HepG2 (cell line): ENCODE measurements around the gene SLC4A11. TPM values are rescaled to one million over a fixed set of nuclear protein-coding genes. Genes with fewer than 3 reads are reported as not detected.

ENCODE experiments used
- EEA1 ChIP-seq: sonication (generic); formaldehyde crosslinking; IDR thresholded peaks from 2 replicates; pipeline ENCODE4 v1.5.1; 2020; ENCODE audit warnings: mild to moderate bottlenecking, missing genetic modification reagents, borderline replicate concordance
- HNRNPUL1 ChIP-seq: fragments of 200-400 bp; formaldehyde crosslinking; IDR thresholded peaks from 2 replicates; pipeline ENCODE4 v1.6.1; 2017; ENCODE audit warnings: low read depth, mild to moderate bottlenecking, low read length, moderate library complexity
- MIER3 ChIP-seq: IDR thresholded peaks from 2 replicates; pipeline ENCODE4 v1.6.1; 2016; ENCODE audit warnings: missing compliant biosample characterization, borderline replicate concordance
- PCBP2 ChIP-seq: fragments of 200-400 bp; formaldehyde crosslinking; optimal IDR thresholded peaks from 2 replicates; pipeline ENCODE3; 2018; ENCODE audit warnings: low read length, low read depth; ENCODE audit not compliant: poor library complexity, severe bottlenecking
- PHB2 ChIP-seq: fragments of 450-650 bp; IDR thresholded peaks from 2 replicates; pipeline ENCODE4 v1.6.1; 2018; ENCODE audit not compliant: partially characterized antibody
- PTBP1 ChIP-seq: fragments of 200-400 bp; formaldehyde crosslinking; IDR thresholded peaks from 2 replicates; pipeline ENCODE4 v1.6.1; 2018; ENCODE audit warnings: low read length, low read depth; ENCODE audit not compliant: poor library complexity, severe bottlenecking
- TBP ChIP-seq: sonication (generic); formaldehyde crosslinking; IDR thresholded peaks from 2 replicates; pipeline ENCODE4 v1.5.0; 2020; ENCODE audit warnings: missing genetic modification reagents
- TP53 ChIP-seq: sonication (generic); formaldehyde crosslinking; conservative IDR thresholded peaks from 2 replicates; pipeline ENCODE4 v1.4.0; 2020; ENCODE audit warnings: missing genetic modification reagents
- ZEB1 ChIP-seq: IDR thresholded peaks from 2 replicates; pipeline ENCODE4 v1.6.1; 2012; ENCODE audit warnings: mild to moderate bottlenecking, low read depth, inconsistent platforms; ENCODE audit not compliant: insufficient replicate concordance
- ZMYM3 ChIP-seq: sonication (generic); formaldehyde crosslinking; IDR thresholded peaks from 2 replicates; pipeline ENCODE4 v1.5.1; 2020; ENCODE audit warnings: mild to moderate bottlenecking, missing genetic modification reagents
- ZNF253 ChIP-seq: sonication (generic); formaldehyde crosslinking; IDR thresholded peaks from 2 replicates; pipeline ENCODE4 v1.8.0; 2022; ENCODE audit warnings: mild to moderate bottlenecking, missing genetic modification reagents, borderline replicate concordance
- ZNF264 ChIP-seq: sonication (generic); formaldehyde crosslinking; IDR thresholded peaks from 2 replicates; pipeline ENCODE4 v1.4.0; 2020; ENCODE audit warnings: missing genetic modification reagents
- ZNF572 ChIP-seq: sonication (generic); formaldehyde crosslinking; IDR thresholded peaks from 2 replicates; pipeline ENCODE4 v1.5.1; 2020; ENCODE audit warnings: mild to moderate bottlenecking, missing genetic modification reagents
- ZNF775 ChIP-seq: sonication (generic); formaldehyde crosslinking; IDR thresholded peaks from 2 replicates; pipeline ENCODE4 v1.4.0; 2020; ENCODE audit warnings: missing genetic modification reagents, mild to moderate bottlenecking, moderate library complexity, borderline replicate concordance
- ZNF777 ChIP-seq: sonication (generic); formaldehyde crosslinking; IDR thresholded peaks from 2 replicates; pipeline ENCODE4 v1.4.0; 2020; ENCODE audit warnings: missing genetic modification reagents
- polyA plus RNA-seq, 8 experiments: library from polyadenylated mRNA; depleted of rRNA in 3 of 8; stranded (reverse) in 7 of 8; unstranded in 1 of 8; fragments of >200 nt; fragmentation: Illumina TruSeq in 4 of 8; extraction: Trizol in 4 of 8; gene quantifications; 2 replicates each; pipeline versions ENCODE4 v1.2.1 to v1.2.3, GENCODE V29; 2011 to 2016; ENCODE audit warnings: low read depth in 4 of 8, missing spikeins in 1 of 8, mixed read lengths in 1 of 8; ENCODE audit not compliant: insufficient read depth in 1 of 8
- total RNA-seq, 5 experiments: library from RNA; depleted of rRNA; stranded (reverse); fragments of >200 nt; fragmentation: Illumina TruSeq; extraction: Trizol; gene quantifications; 2 replicates each; pipeline ENCODE4 v1.2.3, GENCODE V29; 2016; ENCODE audit warnings: low read depth in 1 of 5
- TF ChIP-seq, protein P1 (sequence below): IDR thresholded peaks from 2 replicates; pipeline ENCODE4 v1.6.1; 2016; ENCODE audit warnings: low read depth, borderline replicate concordance
- TF ChIP-seq, protein P2 (sequence below): sonication (generic); formaldehyde crosslinking; IDR thresholded peaks from 2 replicates; pipeline ENCODE4 v1.8.1; 2023; ENCODE audit warnings: mild to moderate bottlenecking, moderate library complexity, missing genetic modification reagents
- TF ChIP-seq, protein P3 (sequence below): sonication (generic); formaldehyde crosslinking; IDR thresholded peaks from 2 replicates; pipeline ENCODE4 v1.5.0; 2020; ENCODE audit warnings: mild to moderate bottlenecking, missing genetic modification reagents, borderline replicate concordance
- TF ChIP-seq, protein P4 (sequence below): sonication (generic); formaldehyde crosslinking; IDR thresholded peaks from 2 replicates; pipeline ENCODE4 v1.5.1; 2020; ENCODE audit warnings: missing genetic modification reagents, mild to moderate bottlenecking, borderline replicate concordance
- TF ChIP-seq, protein P5 (sequence below): sonication (generic); formaldehyde crosslinking; conservative IDR thresholded peaks from 2 replicates; pipeline ENCODE4 v1.4.0; 2020; ENCODE audit warnings: missing genetic modification reagents

SLC4A11 gene
- total and polyA plus RNA-seq, 2 of the 13 experiments (the other 11 are each of a cell fraction or from before 2014, with no cell fraction given), result 3.9 to 27.0 TPM

DNA sequence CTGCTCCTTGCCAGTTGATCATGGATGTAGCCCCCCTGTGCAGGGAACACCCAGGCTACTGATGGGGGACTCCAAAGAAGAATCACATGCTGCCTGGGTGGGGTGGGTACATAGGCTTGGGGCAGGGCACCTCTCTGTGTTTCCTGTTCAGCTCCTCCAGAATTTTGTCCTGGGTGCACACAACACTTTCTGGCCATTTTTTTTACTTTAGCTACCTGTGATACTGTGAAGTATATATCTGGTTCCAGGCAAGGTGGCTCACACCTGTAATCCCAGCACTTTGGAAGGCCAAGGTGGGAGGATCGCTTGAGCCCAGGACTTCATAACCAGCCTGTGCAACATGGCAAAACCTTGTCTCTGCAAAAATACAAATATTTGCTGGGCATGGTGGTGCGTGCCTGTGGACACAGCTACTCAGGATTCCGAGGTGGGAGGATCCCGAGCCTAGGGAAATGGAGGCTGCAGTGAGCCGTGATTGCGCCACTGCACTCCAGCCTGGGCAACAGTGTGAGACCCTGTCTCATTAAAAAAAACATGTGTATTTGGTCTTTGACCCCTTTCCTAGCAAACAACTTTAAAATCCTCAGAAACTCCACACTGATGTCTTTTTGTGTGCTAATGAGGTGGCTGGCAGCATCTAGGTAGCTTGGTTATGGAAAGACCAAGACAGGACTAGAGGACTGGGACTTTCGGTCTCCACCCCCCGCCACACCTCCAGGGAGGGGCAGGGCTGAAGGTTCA is 14.1 kb downstream of the SLC4A11 start (continued):
- TF ChIP-seq PHB2 (no peak), EEA1 (CRISPR knock-in tag) (no peak), ZNF777 (CRISPR knock-in tag) (no peak; the same call in 1 of the 2 replicates), PTBP1 (no peak), HNRNPUL1 (no peak), MIER3 (CRISPR knock-in tag) (peak; percentile 70; the same call in 1 of the 2 replicates), PCBP2 (no peak), ZNF572 (0 out of 2 replicates have a peak, but pooled peaks have one; percentile 48), ZNF775 (CRISPR knock-in tag) (0 out of 2 replicates have a peak, but pooled peaks have one; percentile 35), ZNF253 (CRISPR knock-in tag) (no peak), TBP (CRISPR knock-in tag) (no peak), TP53 (CRISPR knock-in tag) (peak; percentile 36; the same call in 1 of the 2 replicates), ZNF264 (peak; percentile 74; the same call in 1 of the 2 replicates), ZEB1 (peak; percentile 87), ZMYM3 (CRISPR knock-in tag) (peak; percentile 99)
- TF ChIP-seq, protein P1, sequence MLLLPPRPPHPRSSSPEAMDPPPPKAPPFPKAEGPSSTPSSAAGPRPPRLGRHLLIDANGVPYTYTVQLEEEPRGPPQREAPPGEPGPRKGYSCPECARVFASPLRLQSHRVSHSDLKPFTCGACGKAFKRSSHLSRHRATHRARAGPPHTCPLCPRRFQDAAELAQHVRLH (CRISPR knock-in tag), result peak; percentile 97
- TF ChIP-seq, protein P2, sequence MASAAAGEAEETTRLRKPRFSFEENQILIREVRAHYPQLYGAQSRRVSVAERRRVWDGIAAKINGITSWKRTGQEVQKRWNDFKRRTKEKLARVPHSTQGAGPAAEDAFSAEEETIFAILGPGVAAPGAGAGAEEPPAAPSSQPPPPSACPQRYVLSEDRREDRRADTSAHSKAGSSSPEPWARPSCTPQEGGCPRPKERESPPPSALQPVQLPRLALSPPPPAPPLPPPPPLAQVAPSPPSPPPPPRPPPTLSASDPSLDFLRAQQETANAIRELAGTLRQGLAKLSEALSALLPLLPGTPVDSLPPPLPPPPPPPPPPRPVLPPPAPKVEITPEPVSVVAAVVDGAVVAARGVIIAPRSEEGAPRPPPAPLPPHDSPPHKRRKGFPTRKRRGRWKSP (CRISPR knock-in tag), result peak; percentile 77
- TF ChIP-seq, protein P3, sequence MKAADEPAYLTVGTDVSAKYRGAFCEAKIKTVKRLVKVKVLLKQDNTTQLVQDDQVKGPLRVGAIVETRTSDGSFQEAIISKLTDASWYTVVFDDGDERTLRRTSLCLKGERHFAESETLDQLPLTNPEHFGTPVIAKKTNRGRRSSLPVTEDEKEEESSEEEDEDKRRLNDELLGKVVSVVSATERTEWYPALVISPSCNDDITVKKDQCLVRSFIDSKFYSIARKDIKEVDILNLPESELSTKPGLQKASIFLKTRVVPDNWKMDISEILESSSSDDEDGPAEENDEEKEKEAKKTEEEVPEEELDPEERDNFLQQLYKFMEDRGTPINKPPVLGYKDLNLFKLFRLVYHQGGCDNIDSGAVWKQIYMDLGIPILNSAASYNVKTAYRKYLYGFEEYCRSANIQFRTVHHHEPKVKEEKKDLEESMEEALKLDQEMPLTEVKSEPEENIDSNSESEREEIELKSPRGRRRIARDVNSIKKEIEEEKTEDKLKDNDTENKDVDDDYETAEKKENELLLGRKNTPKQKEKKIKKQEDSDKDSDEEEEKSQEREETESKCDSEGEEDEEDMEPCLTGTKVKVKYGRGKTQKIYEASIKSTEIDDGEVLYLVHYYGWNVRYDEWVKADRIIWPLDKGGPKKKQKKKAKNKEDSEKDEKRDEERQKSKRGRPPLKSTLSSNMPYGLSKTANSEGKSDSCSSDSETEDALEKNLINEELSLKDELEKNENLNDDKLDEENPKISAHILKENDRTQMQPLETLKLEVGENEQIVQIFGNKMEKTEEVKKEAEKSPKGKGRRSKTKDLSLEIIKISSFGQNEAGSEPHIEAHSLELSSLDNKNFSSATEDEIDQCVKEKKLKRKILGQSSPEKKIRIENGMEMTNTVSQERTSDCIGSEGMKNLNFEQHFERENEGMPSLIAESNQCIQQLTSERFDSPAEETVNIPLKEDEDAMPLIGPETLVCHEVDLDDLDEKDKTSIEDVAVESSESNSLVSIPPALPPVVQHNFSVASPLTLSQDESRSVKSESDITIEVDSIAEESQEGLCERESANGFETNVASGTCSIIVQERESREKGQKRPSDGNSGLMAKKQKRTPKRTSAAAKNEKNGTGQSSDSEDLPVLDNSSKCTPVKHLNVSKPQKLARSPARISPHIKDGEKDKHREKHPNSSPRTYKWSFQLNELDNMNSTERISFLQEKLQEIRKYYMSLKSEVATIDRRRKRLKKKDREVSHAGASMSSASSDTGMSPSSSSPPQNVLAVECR (CRISPR knock-in tag), result peak; percentile 62; the same call in 1 of the 2 replicates
- TF ChIP-seq, protein P4, sequence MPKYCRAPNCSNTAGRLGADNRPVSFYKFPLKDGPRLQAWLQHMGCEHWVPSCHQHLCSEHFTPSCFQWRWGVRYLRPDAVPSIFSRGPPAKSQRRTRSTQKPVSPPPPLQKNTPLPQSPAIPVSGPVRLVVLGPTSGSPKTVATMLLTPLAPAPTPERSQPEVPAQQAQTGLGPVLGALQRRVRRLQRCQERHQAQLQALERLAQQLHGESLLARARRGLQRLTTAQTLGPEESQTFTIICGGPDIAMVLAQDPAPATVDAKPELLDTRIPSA (CRISPR knock-in tag), result no peak; the same call in 1 of the 2 replicates
- TF ChIP-seq, protein P5, sequence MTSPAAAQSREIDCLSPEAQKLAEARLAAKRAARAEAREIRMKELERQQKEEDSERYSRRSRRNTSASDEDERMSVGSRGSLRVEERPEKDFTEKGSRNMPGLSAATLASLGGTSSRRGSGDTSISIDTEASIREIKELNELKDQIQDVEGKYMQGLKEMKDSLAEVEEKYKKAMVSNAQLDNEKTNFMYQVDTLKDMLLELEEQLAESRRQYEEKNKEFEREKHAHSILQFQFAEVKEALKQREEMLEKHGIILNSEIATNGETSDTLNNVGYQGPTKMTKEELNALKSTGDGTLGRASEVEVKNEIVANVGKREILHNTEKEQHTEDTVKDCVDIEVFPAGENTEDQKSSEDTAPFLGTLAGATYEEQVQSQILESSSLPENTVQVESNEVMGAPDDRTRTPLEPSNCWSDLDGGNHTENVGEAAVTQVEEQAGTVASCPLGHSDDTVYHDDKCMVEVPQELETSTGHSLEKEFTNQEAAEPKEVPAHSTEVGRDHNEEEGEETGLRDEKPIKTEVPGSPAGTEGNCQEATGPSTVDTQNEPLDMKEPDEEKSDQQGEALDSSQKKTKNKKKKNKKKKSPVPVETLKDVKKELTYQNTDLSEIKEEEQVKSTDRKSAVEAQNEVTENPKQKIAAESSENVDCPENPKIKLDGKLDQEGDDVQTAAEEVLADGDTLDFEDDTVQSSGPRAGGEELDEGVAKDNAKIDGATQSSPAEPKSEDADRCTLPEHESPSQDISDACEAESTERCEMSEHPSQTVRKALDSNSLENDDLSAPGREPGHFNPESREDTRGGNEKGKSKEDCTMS (CRISPR knock-in tag), result no peak
